ENCODE data around the gene FANCL.

- TF ChIP-seq SUZ12 (IDR thresholded peaks at IDR 0.05; ENCODE audit: extremely low read depth, insufficient read depth, insufficient read length) (no peak), ZNF274 (IDR thresholded peaks at IDR 0.05; ENCODE audit: low read depth, low read length) (no peak), YY1 (IDR thresholded peaks at IDR 0.05; ENCODE audit: insufficient read depth, insufficient read length) (no peak)
These were observed 5.1 kb downstream of the FANCL start for GRCh38 chr2:58235984-58236383.
